Renal pelvis (tissue), 4 donors: Measurements from ENCODE around the gene SORCS2. TPM values are rescaled to one million over a fixed set of nuclear protein-coding genes. Genes with fewer than 3 reads are reported as not detected.

Experiments used
- DNase-seq: peaks from one replicate; pipeline ENCODE4 v3.0.0-alpha.2; 2013
- polyA plus RNA-seq, 3 donors: library from polyadenylated mRNA; unstranded; fragments of 120-200 nt; gene quantifications; one replicate each; pipeline ENCODE4 v1.2.1, GENCODE V29; 2013; ENCODE audit not compliant: insufficient read length in 3 of 3

The SORCS2 gene
- polyA plus RNA-seq, 3 donors = 5.2 to 11.7 (median 11.1) TPM

DNA sequence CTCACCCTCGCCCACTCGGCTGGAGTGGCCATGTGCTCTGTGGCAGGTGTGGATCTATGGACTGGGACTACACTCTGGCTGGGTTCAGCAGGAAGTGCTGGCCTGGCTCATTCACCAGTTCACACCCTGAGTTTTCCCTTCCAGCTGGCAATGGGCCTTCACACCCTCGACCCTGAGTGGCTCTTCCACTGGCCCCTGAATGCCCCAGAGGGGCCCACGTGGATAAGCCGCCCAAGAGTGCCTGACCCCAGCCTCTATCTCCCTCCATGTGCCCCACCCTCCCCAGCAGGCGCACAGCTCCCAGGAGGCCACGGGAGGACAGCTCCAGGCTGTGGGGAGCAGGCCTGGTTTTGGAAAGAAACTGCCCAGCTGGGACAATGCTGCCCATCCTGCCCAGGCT is 513.3 kb downstream of the SORCS2 start:
- DNase-seq = no peak

DNA sequence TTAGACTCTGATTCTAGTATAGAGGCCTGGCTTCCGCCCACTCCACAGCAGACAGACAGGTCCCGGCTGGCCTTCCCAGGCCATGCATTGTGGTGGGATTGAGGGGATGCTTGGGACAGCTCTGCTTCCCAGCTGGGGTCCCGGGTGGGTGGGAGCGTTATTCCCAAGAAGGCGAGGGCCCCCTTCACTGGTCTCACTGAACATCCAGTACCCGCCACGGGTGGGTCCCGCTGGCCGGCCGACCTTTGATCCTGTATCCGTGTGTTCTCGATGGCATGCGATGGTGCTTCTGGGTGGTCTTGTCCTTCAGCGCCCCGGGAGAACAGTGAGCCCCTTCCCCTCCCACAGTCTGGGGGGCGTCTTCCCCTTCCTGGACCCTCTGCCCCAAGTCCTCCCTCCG is 515.9 kb downstream of the SORCS2 start:
- DNase-seq = no peak

DNA sequence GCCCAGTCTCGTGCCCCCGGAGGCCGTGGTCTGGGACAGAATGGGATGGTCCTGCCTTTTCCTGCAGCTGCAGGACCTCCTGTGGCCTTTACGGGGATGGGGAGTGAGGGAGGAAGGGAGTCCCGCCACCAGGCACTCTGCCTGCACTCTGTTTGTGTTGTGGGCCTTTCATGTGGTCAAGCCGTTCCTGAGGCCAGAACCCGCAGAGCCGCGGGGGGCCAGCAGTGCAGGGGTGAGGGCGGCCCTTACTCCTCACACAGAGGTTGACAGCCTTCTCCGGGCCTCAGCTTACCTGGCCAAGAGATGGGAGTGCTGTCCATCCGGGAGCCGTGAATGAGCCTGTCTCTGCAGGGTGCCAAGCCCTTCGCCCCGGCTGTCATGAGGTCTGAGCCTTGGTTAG is 516.6 kb downstream of the SORCS2 start:
- no peak for DNase-seq

GRCh38 chr4:7709431-7709830 is 517.1 kb downstream of the SORCS2 start:
- no peak for DNase-seq

GRCh38 chr4:7710126-7710525 is 517.8 kb downstream of the SORCS2 start:
- no peak for DNase-seq

GRCh38 chr4:7710576-7711306 is 518.4 kb downstream of the SORCS2 start:
- DNase-seq = no peak

DNA sequence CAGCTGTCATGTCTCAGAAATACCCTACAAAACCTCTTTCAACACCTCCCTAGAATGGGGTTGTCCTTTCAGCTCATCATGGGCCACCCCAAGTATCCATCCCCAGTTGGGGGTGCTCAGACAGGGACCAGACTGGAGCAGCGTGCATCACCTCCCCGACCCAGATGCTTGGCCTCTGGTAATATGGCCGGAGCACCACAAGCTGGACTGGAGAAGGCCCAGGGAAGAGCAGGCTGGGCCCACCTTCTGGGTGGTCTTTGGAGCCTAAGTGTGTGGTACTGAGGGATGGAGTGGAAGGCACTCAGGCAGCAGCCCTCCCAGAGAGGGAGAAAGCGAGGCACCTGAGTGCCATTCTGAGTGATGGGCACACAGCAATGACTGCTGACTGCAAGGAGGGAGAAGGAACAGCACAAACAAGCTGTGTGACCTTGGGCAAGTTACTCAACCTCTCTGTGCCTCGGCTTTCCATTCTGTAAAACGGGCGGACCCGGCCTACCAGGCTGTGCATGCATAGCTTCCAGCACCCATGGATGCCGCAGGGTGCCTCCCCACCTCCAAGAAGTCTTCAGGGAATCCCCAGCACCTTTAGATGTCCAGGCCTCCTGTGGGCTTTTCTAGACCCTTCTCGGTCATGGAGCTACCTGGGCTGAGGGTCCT is 519.1 kb downstream of the SORCS2 start:
- no peak for DNase-seq

DNA sequence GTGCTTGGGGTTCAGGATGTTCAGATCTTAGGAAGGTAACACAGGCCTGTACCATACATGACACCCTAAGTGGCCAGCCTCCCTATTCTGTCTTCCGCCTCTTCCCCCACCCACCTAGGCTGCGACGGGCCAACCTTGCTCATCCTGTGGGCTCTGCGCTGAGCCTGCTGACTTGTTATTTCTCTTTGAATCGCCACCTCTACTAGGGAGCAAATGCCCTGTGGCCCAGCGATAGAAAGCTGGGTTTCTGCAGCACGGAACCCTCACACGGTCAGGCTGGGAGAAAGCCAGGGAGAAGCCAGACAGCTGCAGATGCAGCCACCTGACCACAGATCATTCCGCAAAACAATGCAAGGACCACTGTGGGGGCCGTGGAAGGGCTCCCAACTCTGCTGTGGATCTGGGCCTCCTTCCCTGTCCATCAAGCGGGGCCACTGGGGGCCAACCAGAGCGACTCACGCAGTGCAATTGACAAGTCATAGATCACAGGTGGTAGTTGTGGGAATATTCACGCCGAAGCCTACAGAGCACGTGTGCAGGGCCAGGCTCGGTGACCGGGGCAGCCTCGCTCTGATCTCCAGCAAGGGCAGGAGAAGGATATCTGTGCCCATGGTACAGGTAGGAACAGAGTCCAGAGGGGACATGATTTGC is 519.8 kb downstream of the SORCS2 start:
- DNase-seq = no peak

DNA sequence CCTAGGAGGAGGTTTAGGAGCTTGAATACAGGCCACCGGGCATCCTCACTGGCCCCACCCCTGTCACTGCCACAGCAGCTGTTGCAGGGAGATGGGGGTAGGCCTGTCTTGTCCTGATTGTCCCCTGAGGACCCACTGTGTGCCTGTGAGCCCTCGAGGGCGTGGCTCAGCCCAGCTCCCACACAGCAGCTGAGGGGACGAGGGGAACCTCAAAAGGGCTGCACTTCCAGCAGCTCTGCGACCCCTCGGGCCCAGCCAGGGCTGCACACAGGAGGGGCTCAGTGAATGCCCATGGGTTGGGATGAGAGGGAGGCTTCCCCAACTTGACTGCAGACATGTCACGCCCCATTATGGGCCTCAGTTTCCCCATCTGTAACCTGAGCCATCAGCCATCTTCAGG is 521.4 kb downstream of the SORCS2 start:
- no peak for DNase-seq

GRCh38 chr4:7714176-7714575 is 521.8 kb downstream of the SORCS2 start:
- no peak for DNase-seq

DNA sequence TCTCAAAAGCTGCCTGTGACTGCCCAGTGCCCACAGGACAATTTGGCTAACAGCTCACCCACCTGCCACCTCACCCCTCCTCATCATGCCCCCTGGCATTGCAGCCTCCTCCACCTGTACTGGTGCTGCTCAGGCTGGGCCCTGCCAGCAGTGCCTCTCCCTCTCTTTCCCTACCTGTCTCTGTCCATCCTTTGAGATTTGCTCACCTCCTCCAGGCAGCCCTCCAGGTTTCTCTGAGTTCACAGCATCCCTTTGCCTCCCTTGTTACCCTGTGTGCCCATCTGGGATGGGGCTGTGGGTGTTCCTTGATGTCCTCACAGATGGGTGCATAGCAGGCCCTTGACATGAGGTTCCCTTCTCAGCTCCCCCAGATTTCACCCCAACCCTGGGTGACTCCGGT is 522.4 kb downstream of the SORCS2 start:
- DNase-seq = no peak

DNA sequence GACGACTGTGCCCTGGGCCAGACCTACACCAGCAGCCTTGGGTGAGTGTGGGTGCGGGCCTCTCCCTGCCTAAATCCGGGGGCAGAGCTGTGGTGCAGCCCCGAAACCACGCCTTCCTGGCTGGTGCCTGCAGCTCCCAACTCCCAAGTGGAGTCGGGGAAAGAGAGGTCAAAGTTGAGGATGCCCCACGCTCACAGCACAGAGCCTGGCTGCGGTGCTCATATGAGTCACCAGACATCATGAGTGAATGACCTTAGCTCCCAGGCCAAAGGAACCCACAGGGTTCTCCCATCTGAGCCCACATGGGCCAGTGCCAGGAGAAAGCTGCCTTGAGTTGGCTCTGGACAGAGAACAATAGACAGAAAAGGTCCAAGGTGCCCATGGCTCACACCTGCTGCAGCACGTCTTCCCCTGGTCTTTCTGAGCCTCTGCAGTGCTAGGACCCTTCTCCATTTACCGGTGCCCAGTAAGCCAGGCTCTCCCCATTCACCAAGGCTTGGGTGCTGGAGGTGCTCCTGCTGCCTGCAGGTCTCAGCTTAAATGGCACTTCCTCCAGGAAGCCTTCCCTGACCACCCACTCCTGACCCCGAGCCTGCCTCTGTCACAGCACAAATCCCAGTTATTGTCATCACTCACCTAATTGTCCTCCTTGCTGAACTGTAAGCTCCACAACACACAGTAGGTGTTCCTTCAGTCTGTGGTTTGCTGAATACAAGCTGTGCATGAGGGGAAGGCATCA is 523.1 kb downstream of the SORCS2 start:
- no peak for DNase-seq

- DNase-seq = no peak
These were observed 523.8 kb downstream of the SORCS2 start for GRCh38 chr4:7716010-7716721.

DNA sequence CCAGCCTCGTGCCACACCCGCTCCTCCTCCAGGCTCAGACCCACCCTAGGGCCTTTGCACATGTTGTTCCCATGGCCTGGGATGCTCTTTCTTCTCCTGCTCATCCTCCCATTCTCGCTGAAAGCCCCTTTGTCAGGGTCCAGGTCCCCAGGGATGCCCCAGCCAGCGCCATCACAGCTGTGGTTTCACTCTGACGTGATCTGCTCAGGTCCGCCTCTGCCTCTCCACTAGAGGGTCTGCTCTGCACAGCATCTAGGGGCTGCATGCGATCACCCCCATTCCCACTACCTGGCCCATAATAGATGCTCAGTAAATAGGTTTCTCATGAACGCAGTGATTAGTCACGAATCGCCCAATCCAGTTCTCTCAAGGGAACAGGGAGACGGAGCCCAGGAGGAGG is 524.8 kb downstream of the SORCS2 start:
- no peak for DNase-seq

GRCh38 chr4:7717946-7718490 is 525.7 kb downstream of the SORCS2 start:
- no peak for DNase-seq

- peak; percentile 58 for DNase-seq
These were observed 527.2 kb downstream of the SORCS2 start for GRCh38 chr4:7719354-7720174.

DNA sequence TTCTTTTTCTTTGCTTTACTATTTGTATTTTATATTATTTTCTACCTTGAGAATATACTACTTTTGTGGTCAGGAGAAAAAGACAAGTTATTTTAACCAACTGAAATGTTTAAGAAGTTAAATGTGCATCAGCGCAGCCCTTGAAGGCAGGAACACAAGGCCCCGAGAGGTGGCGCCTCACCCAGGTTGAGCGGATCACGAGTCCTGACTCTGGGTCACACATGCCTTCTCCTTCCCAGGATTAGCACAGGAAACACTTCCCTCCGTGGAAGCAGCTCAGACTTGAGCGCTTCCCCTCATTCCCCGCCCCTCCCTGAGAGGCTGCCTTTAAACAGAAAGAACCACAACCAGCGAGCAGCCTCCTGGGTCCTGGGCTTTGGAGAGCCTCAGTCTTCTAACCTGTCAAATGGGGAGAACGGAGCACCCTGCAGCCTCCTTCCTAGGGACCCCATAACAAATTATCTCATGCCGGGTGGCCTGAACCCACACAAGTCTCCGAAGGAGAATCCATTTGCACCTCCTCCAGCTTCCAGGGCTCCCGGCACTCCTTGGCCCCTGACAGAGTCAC is 529.7 kb downstream of the SORCS2 start:
- no peak for DNase-seq

- no peak for DNase-seq
These were observed 530.5 kb downstream of the SORCS2 start for GRCh38 chr4:7722766-7723387.

DNA sequence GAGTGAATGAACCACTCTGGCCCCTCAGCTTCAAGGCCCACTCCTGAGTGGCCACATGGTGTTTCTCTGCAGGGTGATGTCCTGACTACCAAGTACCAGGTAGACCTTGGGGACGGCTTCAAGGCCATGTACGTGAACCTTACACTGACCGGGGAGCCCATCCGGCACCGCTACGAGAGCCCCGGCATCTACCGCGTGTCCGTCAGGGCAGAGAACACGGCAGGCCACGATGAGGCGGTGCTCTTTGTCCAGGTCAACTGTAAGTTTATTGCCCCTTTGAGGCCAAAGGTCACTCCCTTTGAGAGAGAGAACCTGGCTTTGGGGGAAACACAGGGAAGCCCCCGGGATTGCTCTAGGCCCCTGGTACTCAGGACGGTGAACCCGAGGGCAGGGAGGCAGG is 531.3 kb downstream of the SORCS2 start:
- DNase-seq = no peak

DNA sequence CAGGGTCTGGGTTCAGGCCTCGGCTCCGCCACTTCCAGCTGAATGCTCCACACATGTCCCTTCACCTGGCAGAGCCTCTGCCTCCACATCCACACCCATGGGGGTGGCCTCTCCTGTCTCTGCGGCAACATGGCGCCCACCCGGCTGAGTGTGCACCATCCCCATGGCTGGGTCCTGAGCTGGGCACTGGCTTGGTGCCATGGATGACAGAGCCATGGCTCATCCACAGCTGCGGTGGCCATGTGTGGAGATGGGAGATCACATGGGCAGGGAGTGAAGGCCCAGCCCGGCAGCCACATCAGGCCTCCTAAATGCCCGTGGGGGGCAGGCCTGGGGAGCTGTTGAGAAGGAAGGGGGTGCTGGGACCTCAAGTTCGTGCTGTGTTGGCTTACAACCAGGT is 533.6 kb downstream of the SORCS2 start:
- DNase-seq = no peak
